ENCODE results near the gene ZC3H12A. TPM values are rescaled to one million over a fixed set of nuclear protein-coding genes. Genes with fewer than 3 reads are reported as not detected.

ZC3H12A gene
- polyA plus RNA-seq, 2 of the 4 experiments (the other 2 are of a cell fraction) = 16.3 to 23.1 TPM

- no peak overlapping the region for H3K4me2 ChIP-seq
- ChIA-PET POLR2A (no interaction called here), CTCF (interaction anchor here (3.7 kb wide), 1 partner anchor 14 kb away, joined by 13 read pairs; no protein-coding TSS in a partner anchor)
- H3K4me3 ChIP-seq = no peak overlapping the region
- H3K9me3 ChIP-seq = no peaks in the 10 kb centered on the region
- TF ChIP-seq USF2 (IDR thresholded peaks at IDR 0.05) = no peak
- no peak for TF ChIP-seq CBX2 (IDR thresholded peaks at IDR 0.05; ENCODE audit: borderline replicate concordance, low read depth)
- no peak for TF ChIP-seq NR3C1 (IDR thresholded peaks at IDR 0.05)
- no peak for TF ChIP-seq ATOH8 (CRISPR knock-in tag; IDR thresholded peaks at IDR 0.05; ENCODE audit: low read depth)
- no peak for TF ChIP-seq MYC (IDR thresholded peaks at IDR 0.05; ENCODE audit: borderline replicate concordance, low read length)
- TF ChIP-seq HEYL (CRISPR knock-in tag; IDR thresholded peaks at IDR 0.05) = no peak
- TF ChIP-seq EP300 (IDR thresholded peaks at IDR 0.05) = no peak
- TF ChIP-seq HES2 (IDR thresholded peaks at IDR 0.05) = no peak
- TF ChIP-seq NFE2L2 (conservative IDR thresholded peaks at IDR 0.05; ENCODE audit: low read length) = no peak
- WGBS (ENCODE audit: missing lambda C conversion rate) = 87% methylated on average over 2 of the region's 2 CpGs
- ATAC-seq = no peak; a peak in 1 of 6 replicates
- DNase-seq (ENCODE audit: low read depth in 1 of 2, low spot score in 1 of 2) = no peak
- H3K4me1 ChIP-seq = peaks cover 16% of the 10 kb centered on the region
- FAIRE-seq = no peak
- H3K27ac ChIP-seq = no peak overlapping the region
Measured at GRCh38 chr1:37448185-37448584, 26.2 kb upstream of the ZC3H12A start.

GRCh38 chr1:37448691-37449417 lies 25.5 kb upstream of the ZC3H12A start:
- no peak overlapping the region for H3K4me2 ChIP-seq

GRCh38 chr1:37449936-37450335 lies 24.4 kb upstream of the ZC3H12A start:
- DNase-seq (ENCODE audit: low read depth in 1 of 2, low spot score in 1 of 2) (no peak), FAIRE-seq (no peak), ATAC-seq (no peak)
- H3K4me2 ChIP-seq = no peak overlapping the region
- no peak overlapping the region for H3K4me3 ChIP-seq
- ChIA-PET CTCF (interaction anchor here (1.0 to 11.8 kb wide), 8 partner anchors 15 to 874 kb away, joined by 3 to 209 read pairs (median 8); partner anchors contain the start of genes MEAF6 and ZC3H12A), POLR2A (no interaction called here)
- 77% methylated on average over 5 of the region's 5 CpGs for WGBS (ENCODE audit: missing lambda C conversion rate)
- no peaks in the 10 kb centered on the region for H3K9me3 ChIP-seq
- H3K4me1 ChIP-seq = peaks cover 33% of the 10 kb centered on the region
- peak overlapping the region in 1 of 2 experiments; percentile 19; a peak in 1 of 6 replicates for H3K27ac ChIP-seq
- TF ChIP-seq FOSL2 (IDR thresholded peaks at IDR 0.05) (no peak), FOSL2 (CRISPR knock-in tag; IDR thresholded peaks at IDR 0.05) (no peak), HES2 (IDR thresholded peaks at IDR 0.05) (no peak), SMC3 (IDR thresholded peaks at IDR 0.05) (no peak), RARB (CRISPR knock-in tag; IDR thresholded peaks at IDR 0.05) (no peak), CTCF (IDR thresholded peaks at IDR 0.05) (no peak), ZFP36 (IDR thresholded peaks at IDR 0.05; ENCODE audit: borderline replicate concordance, partially characterized antibody) (no peak), KDM1A (IDR thresholded peaks at IDR 0.05; ENCODE audit: low read depth) (no peak), PBX3 (IDR thresholded peaks at IDR 0.05) (no peak), PHF8 (IDR thresholded peaks at IDR 0.05; ENCODE audit: borderline replicate concordance, low read depth) (no peak)

More at GRCh38 chr1:37448691-37449417, 25.5 kb upstream of the ZC3H12A start:
- H3K4me1 ChIP-seq = peaks cover 22% of the 10 kb centered on the region
- no peaks in the 10 kb centered on the region for H3K9me3 ChIP-seq
- TF ChIP-seq KDM5A (IDR thresholded peaks at IDR 0.05) = no peak
- TF ChIP-seq EHMT2 (IDR thresholded peaks at IDR 0.05; ENCODE audit: low read depth) = no peak
- no peak for TF ChIP-seq CHD4 (IDR thresholded peaks at IDR 0.05; ENCODE audit: borderline replicate concordance)
- TF ChIP-seq HDAC2 (IDR thresholded peaks at IDR 0.05) = no peak
- no peak for TF ChIP-seq ZNF302 (CRISPR knock-in tag; IDR thresholded peaks at IDR 0.05)
- no peak for TF ChIP-seq CEBPB (IDR thresholded peaks at IDR 0.05)
- no peak for TF ChIP-seq PBX3 (IDR thresholded peaks at IDR 0.05)
- no peak for TF ChIP-seq HOXB13 (CRISPR knock-in tag; IDR thresholded peaks at IDR 0.05; ENCODE audit: low read depth)
- TF ChIP-seq MAX (IDR thresholded peaks at IDR 0.05) = no peak
- TF ChIP-seq FOXS1 (CRISPR knock-in tag; IDR thresholded peaks at IDR 0.05) = no peak
- no peak for TF ChIP-seq POLR2AphosphoS2 (conservative IDR thresholded peaks at IDR 0.05; ENCODE audit: low read length)
- no peak for TF ChIP-seq KDM1A (IDR thresholded peaks at IDR 0.05; ENCODE audit: low read depth)
- WGBS (ENCODE audit: missing lambda C conversion rate) = 92% methylated on average over 11 of the region's 15 CpGs
- no peak overlapping the region for H3K4me3 ChIP-seq
- FAIRE-seq (no peak), ATAC-seq (no peak), DNase-seq (ENCODE audit: low read depth in 1 of 2, low spot score in 1 of 2) (no peak)
- ChIA-PET POLR2A (no interaction called here), CTCF (interaction anchor here (1.0 to 11.8 kb wide), 5 partner anchors 14 to 873 kb away, joined by 3 to 209 read pairs (median 13); partner anchors contain the start of gene ZC3H12A)
- no peak overlapping the region for H3K27ac ChIP-seq
